Measurements from ENCODE around the gene TMEM69. TPM values are rescaled to one million over a fixed set of nuclear protein-coding genes. Genes with fewer than 3 reads are reported as not detected.

TMEM69 gene
- total RNA-seq, 1 experiment from 2014 or later = 49.4 TPM

GRCh38 chr1:45666836-45667235, 21.1 kb upstream of the TMEM69 start:
- Histone ChIP-seq H3K4me1 (replicated peaks; ENCODE audit: insufficient read depth) (no peaks in the 10 kb centered on the region), H3K36me3 (ENCODE audit: low read depth) (0 out of 2 replicates have a peak, but pooled peaks cover 14% of the 10 kb centered on the region), H3K79me2 (ENCODE audit: low read depth) (peaks cover 96% of the 10 kb centered on the region), H3K4me3 (no peak overlapping the region), H3K27ac (no peak overlapping the region), H3F3A (ENCODE audit: insufficient read depth, low read depth) (peaks cover 7% of the 10 kb centered on the region; the same call in 1 of the 2 replicates), H3K9me3 (ENCODE audit: insufficient read depth, low read depth) (no peaks in the 10 kb centered on the region), H3K27me3 (ENCODE audit: insufficient read depth, low read depth) (no peaks in the 10 kb centered on the region), H3K9me2 (ENCODE audit: insufficient read depth) (no peaks in the 10 kb centered on the region), H4K20me1 (ENCODE audit: insufficient read depth) (peaks cover 82% of the 10 kb centered on the region), H3K4me2 (no peak overlapping the region), H2AFZ (no peak overlapping the region)
- CTCF ChIA-PET = no interaction called here
- no TSS peak for BruUV-seq (replicated peaks)
- intact Hi-C loops (cut with micrococcal nuclease; ENCODE audit: unreplicated experiment) = no loop called here
- TF ChIP-seq EZH2 (IDR thresholded peaks at IDR 0.05; ENCODE audit: low read depth) (no peak), CTCF (conservative IDR thresholded peaks at IDR 0.05) (no peak)
- POLR2A ChIA-PET (ENCODE audit: unreplicated experiment) = interaction anchor here (0.5 to 0.9 kb wide), 2 partner anchors 12 to 889 kb away, joined by 4 to 8 read pairs; no protein-coding TSS in a partner anchor
- no peak for DNase-seq

- Histone ChIP-seq H3K4me2 (no peak overlapping the region), H3K9me3 (ENCODE audit: insufficient read depth, low read depth) (no peaks in the 10 kb centered on the region), H3K27me3 (ENCODE audit: insufficient read depth, low read depth) (no peaks in the 10 kb centered on the region), H3K4me1 (replicated peaks; ENCODE audit: insufficient read depth) (no peaks in the 10 kb centered on the region), H2AFZ (no peak overlapping the region), H3K36me3 (ENCODE audit: low read depth) (0 out of 2 replicates have a peak, but pooled peaks cover 14% of the 10 kb centered on the region), H4K20me1 (ENCODE audit: insufficient read depth) (peaks cover 83% of the 10 kb centered on the region), H3K9me2 (ENCODE audit: insufficient read depth) (no peaks in the 10 kb centered on the region), H3K79me2 (ENCODE audit: low read depth) (peaks cover 96% of the 10 kb centered on the region), H3K4me3 (no peak overlapping the region), H3F3A (ENCODE audit: insufficient read depth, low read depth) (peaks cover 8% of the 10 kb centered on the region; the same call in 1 of the 2 replicates), H3K27ac (no peak overlapping the region)
- intact Hi-C loops (cut with micrococcal nuclease; ENCODE audit: unreplicated experiment) = no loop called here
- no TSS peak for BruUV-seq (replicated peaks)
- DNase-seq = no peak
- CTCF ChIA-PET = no interaction called here
- TF ChIP-seq EZH2 (IDR thresholded peaks at IDR 0.05; ENCODE audit: low read depth) = no peak
- no peak for TF ChIP-seq CTCF (conservative IDR thresholded peaks at IDR 0.05)
- POLR2A ChIA-PET (ENCODE audit: unreplicated experiment) = interaction anchor here (0.5 to 0.9 kb wide), 2 partner anchors 11 to 890 kb away, joined by 4 to 8 read pairs; no protein-coding TSS in a partner anchor
Observed at GRCh38 chr1:45667321-45668111, 20.5 kb upstream of the TMEM69 start.

GRCh38 chr1:45668526-45668925, 19.5 kb upstream of the TMEM69 start:
- ChIA-PET CTCF (no interaction called here), POLR2A (ENCODE audit: unreplicated experiment) (no interaction called here)
- Histone ChIP-seq H2AFZ (no peak overlapping the region), H3K4me1 (replicated peaks; ENCODE audit: insufficient read depth) (no peaks in the 10 kb centered on the region), H3F3A (ENCODE audit: insufficient read depth, low read depth) (peaks cover 14% of the 10 kb centered on the region; the same call in 1 of the 2 replicates), H3K4me2 (no peak overlapping the region), H3K4me3 (no peak overlapping the region), H3K9me2 (ENCODE audit: insufficient read depth) (no peaks in the 10 kb centered on the region), H4K20me1 (ENCODE audit: insufficient read depth) (peaks cover 81% of the 10 kb centered on the region), H3K36me3 (ENCODE audit: low read depth) (0 out of 2 replicates have a peak, but pooled peaks cover 9% of the 10 kb centered on the region), H3K27ac (no peak overlapping the region), H3K9me3 (ENCODE audit: insufficient read depth, low read depth) (no peaks in the 10 kb centered on the region), H3K79me2 (ENCODE audit: low read depth) (peaks cover 96% of the 10 kb centered on the region), H3K27me3 (ENCODE audit: insufficient read depth, low read depth) (no peaks in the 10 kb centered on the region)
- TF ChIP-seq CTCF (conservative IDR thresholded peaks at IDR 0.05) (no peak), EZH2 (IDR thresholded peaks at IDR 0.05; ENCODE audit: low read depth) (no peak)
- no peak for DNase-seq
- intact Hi-C loops (cut with micrococcal nuclease; ENCODE audit: unreplicated experiment) = no loop called here
- no TSS peak for BruUV-seq (replicated peaks)
